ENCODE results near the gene ASB7. TPM values are rescaled to one million over a fixed set of nuclear protein-coding genes. Genes with fewer than 3 reads are reported as not detected.
A peak's percentile ranks its signal among the peaks of the same experiment; 100 is the strongest.

ASB7 gene
- total and polyA plus RNA-seq, 12 donors, result 2.7 to 25.2 (median 11.1) TPM

GRCh38 chr15:100597862-100598261 is 4.5 kb upstream of the ASB7 start:
- no peaks in the 10 kb centered on the region for H3K27me3 ChIP-seq
- no peaks in the 10 kb centered on the region for H3K36me3 ChIP-seq (replicated peaks in 1 of 2)
- no peaks in the 10 kb centered on the region for H3K9me3 ChIP-seq (replicated peaks in 1 of 3)
- peaks cover 8 to 28% of the 10 kb centered on the region in 2 donors for H3K4me1 ChIP-seq (replicated peaks in 1 of 2)
- 85 to 89% (median 88%) methylated on average over 3 of the region's 3 CpGs for WGBS, 4 donors
- TF ChIP-seq CTCF (IDR thresholded peaks at IDR 0.05) (no peak), POLR2A (IDR thresholded peaks at IDR 0.05) (no peak)
- H3K27ac ChIP-seq, result no peak overlapping the region
- H3K4me3 ChIP-seq, result no peak overlapping the region
- DNase-seq, result no peak
- intact Hi-C loops (cut with DNase I), result no loop called here

GRCh38 chr15:100598655-100599054 is 3.7 kb upstream of the ASB7 start:
- H3K36me3 ChIP-seq (replicated peaks in 1 of 2), result no peaks in the 10 kb centered on the region
- no peak for TF ChIP-seq CTCF (IDR thresholded peaks at IDR 0.05)
- TF ChIP-seq POLR2A (IDR thresholded peaks at IDR 0.05), result no peak
- H3K4me3 ChIP-seq, result no peak overlapping the region
- DNase-seq, result no peak
- 93 to 100% (median 100%) methylated on average over 1 of the region's 1 CpG for WGBS, 4 donors
- H3K9me3 ChIP-seq (replicated peaks in 1 of 3), result no peaks in the 10 kb centered on the region
- H3K4me1 ChIP-seq (replicated peaks in 1 of 2), result peaks cover 8 to 33% of the 10 kb centered on the region in 2 donors
- H3K27me3 ChIP-seq, result no peaks in the 10 kb centered on the region
- intact Hi-C loops (cut with DNase I), result no loop called here
- no peak overlapping the region for H3K27ac ChIP-seq

- intact Hi-C loops (cut with DNase I), result no loop called here
- WGBS, 4 donors, result 0 to 1% (median 1%) methylated on average over 10 of the region's 10 CpGs
- Histone ChIP-seq H3K27ac (peak overlapping the region in 3 of 5 donors; percentile 73 to 89 (median 76)), H3K36me3 (replicated peaks in 1 of 2) (no peaks in the 10 kb centered on the region), H3K9me3 (replicated peaks in 1 of 3) (no peaks in the 10 kb centered on the region), H3K27me3 (no peaks in the 10 kb centered on the region), H3K4me1 (replicated peaks in 1 of 2) (peaks cover 8 to 30% of the 10 kb centered on the region in 2 donors), H3K4me3 (peak overlapping the region; percentile 70 to 94 (median 82))
- peak in 4 of 7 donors; percentile 16 to 37 (median 24) for DNase-seq
- TF ChIP-seq CTCF (IDR thresholded peaks at IDR 0.05), result no peak
- no peak for TF ChIP-seq POLR2A (IDR thresholded peaks at IDR 0.05)
Measured at GRCh38 chr15:100601163-100601562, 1.2 kb upstream of the ASB7 start.

- peak overlapping the region; percentile 17 to 89 (median 73) for H3K27ac ChIP-seq
- no peak for DNase-seq
Measured at GRCh38 chr15:100601617-100602063, 749 bp upstream of the ASB7 start.

More at GRCh38 chr15:100601617-100602063, 749 bp upstream of the ASB7 start:
- Histone ChIP-seq H3K27me3 (no peaks in the 10 kb centered on the region), H3K4me1 (replicated peaks in 1 of 2) (peaks cover 8 to 30% of the 10 kb centered on the region in 2 donors), H3K9me3 (replicated peaks in 1 of 3) (no peaks in the 10 kb centered on the region), H3K4me3 (peak overlapping the region; percentile 70 to 94 (median 82)), H3K36me3 (replicated peaks in 1 of 2) (no peaks in the 10 kb centered on the region)
- intact Hi-C loops (cut with DNase I), result no loop called here
- WGBS, 4 donors, result 0 to 1% (median 0%) methylated on average over 19 to 21 of the region's 21 CpGs
- TF ChIP-seq POLR2A (IDR thresholded peaks at IDR 0.05), result no peak
- no peak for TF ChIP-seq CTCF (IDR thresholded peaks at IDR 0.05)

Measured in adrenal gland (tissue), 12 donors.